Prostate gland (tissue), 2 donors: ENCODE measurements around the gene FBXL7. TPM values are rescaled to one million over a fixed set of nuclear protein-coding genes. Genes with fewer than 3 reads are reported as not detected.

Experiments used
- DNase-seq: peaks from one replicate; pipeline ENCODE4 v3.0.0-alpha.2; 2019; ENCODE audit warnings: low spot score
- H3K27ac ChIP-seq, 2 donors: fragments of 200-600 bp; sonication (generic); 2 replicates each; pipeline ENCODE4 v1.5.1; 2017 to 2019
- H3K27me3 ChIP-seq: fragments of 200-600 bp; sonication (generic); replicated peaks from 2 replicates; pipeline ENCODE4 v1.5.1; 2019; ENCODE audit not compliant: insufficient read depth
- H3K36me3 ChIP-seq, 2 donors: fragments of 200-600 bp; sonication (generic); 1 replicate in 1 of 2; 2 replicates in 1 of 2; pipeline versions ENCODE4 v1.5.1 to v1.8.1; 2017 to 2019
- H3K4me1 ChIP-seq: fragments of 200-600 bp; sonication (generic); replicated peaks from 2 replicates; pipeline ENCODE4 v1.5.1; 2019
- H3K4me3 ChIP-seq, 2 donors: fragments of 200-600 bp; sonication (generic); 2 replicates each; pipeline ENCODE4 v1.5.1; 2017 to 2019
- H3K9me3 ChIP-seq: fragments of 200-600 bp; sonication (generic); 2 replicates; pipeline ENCODE4 v1.5.1; 2017
- CTCF ChIP-seq, 4 experiments: fragments of 200-600 bp in 2 of 4; fragments of 450-650 bp in 2 of 4; sonication (generic) in 2 of 4; IDR thresholded peaks; 1 replicate in 3 of 4; 2 replicates in 1 of 4; pipeline ENCODE4 v1.5.1; 2016 to 2019; ENCODE audit warnings: antibody characterized with exemption in 4 of 4, mild to moderate bottlenecking in 2 of 4, moderate library complexity in 2 of 4
- POLR2A ChIP-seq: fragments of 450-650 bp; IDR thresholded peaks from one replicate; pipeline ENCODE4 v1.6.1; 2016; ENCODE audit warnings: antibody characterized with exemption, mild to moderate bottlenecking
- POLR2AphosphoS5 ChIP-seq: sonication (generic); formaldehyde crosslinking; IDR thresholded peaks from one replicate; pipeline ENCODE4 v1.6.1; 2017; ENCODE audit warnings: antibody characterized with exemption
- WGBS: methylation state at CpG from one replicate; pipeline ENCODE4 v1.1.5; 2018; 5-methylcytosine and 5-hydroxymethylcytosine counted together
- intact Hi-C: fragments of 100-400 bp; cut with DNase I; formaldehyde crosslinking; loops from one replicate; pipeline ENCODE4 v1.14.2; 2022
- total RNA-seq, 2 donors: library from RNA; depleted of rRNA; stranded (reverse); fragments of >200 nt; gene quantifications; one replicate each; pipeline ENCODE4 v1.1.0, GENCODE V29; 2016

FBXL7 gene
- total RNA-seq, 2 donors from 2014 or later: 21.2 to 24.2 TPM

GRCh38 chr5:15790446-15791018 lies 290.6 kb downstream of the FBXL7 start:
- TF ChIP-seq POLR2AphosphoS5 (no peak), POLR2A (no peak), CTCF (IDR thresholded peaks at IDR 0.05) (no peak)
- H3K27ac ChIP-seq: no peak overlapping the region
- intact Hi-C loops: no loop called here
- H3K9me3 ChIP-seq: no peaks in the 10 kb centered on the region
- 88% methylated on average over 4 of the region's 4 CpGs for WGBS
- H3K4me1 ChIP-seq: peaks cover 10% of the 10 kb centered on the region
- no peaks in the 10 kb centered on the region for H3K27me3 ChIP-seq
- no peaks in the 10 kb centered on the region for H3K36me3 ChIP-seq
- no peak for DNase-seq
- no peak overlapping the region for H3K4me3 ChIP-seq

GRCh38 chr5:15791274-15791673 lies 291.3 kb downstream of the FBXL7 start:
- no peak for DNase-seq
- TF ChIP-seq POLR2AphosphoS5 (no peak), POLR2A (no peak), CTCF (IDR thresholded peaks at IDR 0.05) (no peak)
- 52% methylated on average over 3 of the region's 3 CpGs for WGBS
- H3K27ac ChIP-seq: no peak overlapping the region
- peaks cover 10% of the 10 kb centered on the region for H3K4me1 ChIP-seq
- H3K36me3 ChIP-seq: no peaks in the 10 kb centered on the region
- intact Hi-C loops: no loop called here
- H3K4me3 ChIP-seq: no peak overlapping the region
- H3K9me3 ChIP-seq: no peaks in the 10 kb centered on the region
- no peaks in the 10 kb centered on the region for H3K27me3 ChIP-seq

- Histone ChIP-seq H3K4me1 (peaks cover 10% of the 10 kb centered on the region), H3K27me3 (no peaks in the 10 kb centered on the region), H3K27ac (no peak overlapping the region), H3K4me3 (no peak overlapping the region), H3K36me3 (no peaks in the 10 kb centered on the region), H3K9me3 (no peaks in the 10 kb centered on the region)
- intact Hi-C loops: no loop called here
- no peak for DNase-seq
- TF ChIP-seq CTCF (IDR thresholded peaks at IDR 0.05) (no peak), POLR2AphosphoS5 (no peak), POLR2A (no peak)
- WGBS: 71% methylated on average over 3 of the region's 3 CpGs
Observed at GRCh38 chr5:15791859-15792258, 291.9 kb downstream of the FBXL7 start.

GRCh38 chr5:15794052-15794985 lies 294.3 kb downstream of the FBXL7 start:
- no peaks in the 10 kb centered on the region for H3K36me3 ChIP-seq
- WGBS: 17% methylated on average over 6 of the region's 6 CpGs
- H3K4me1 ChIP-seq: peaks cover 10% of the 10 kb centered on the region
- no peak overlapping the region for H3K4me3 ChIP-seq
- TF ChIP-seq CTCF (IDR thresholded peaks at IDR 0.05) (peak in 2 of 4 experiments; percentile 37 to 41), POLR2AphosphoS5 (no peak), POLR2A (no peak)
- no peak overlapping the region for H3K27ac ChIP-seq
- H3K27me3 ChIP-seq: no peaks in the 10 kb centered on the region
- no peaks in the 10 kb centered on the region for H3K9me3 ChIP-seq
- DNase-seq: no peak
- intact Hi-C loops: no loop called here
